Activated T-cell treated with anti-CD3 and anti-CD28 coated beads, Interleukin-2, amount 50 U/mL, for 48 hours (primary cell): Measurements from ENCODE around the gene HS6ST1.
"Not testable (repeated sequence)": the region's sequence is repeated elsewhere in the genome, so short reads cannot be mapped to it uniquely, and the experiment has no call there.

ENCODE experiments used
- DNase-seq, 2 experiments: peaks; one replicate each; pipeline ENCODE4 v3.0.0-alpha.2; 2020

The HS6ST1 gene

GRCh38 chr2:128266463-128266862 is 52.2 kb downstream of the HS6ST1 start:
- DNase-seq = peak in 1 of 2 experiments; percentile 3

GRCh38 chr2:128265608-128265993 is 53.1 kb downstream of the HS6ST1 start:
- not testable (repeated sequence) for DNase-seq

GRCh38 chr2:128264881-128265607 is 53.6 kb downstream of the HS6ST1 start:
- no peak for DNase-seq

- no peak for DNase-seq
These were observed 54.8 kb downstream of the HS6ST1 start for GRCh38 chr2:128263902-128264331.

GRCh38 chr2:128262315-128263253 is 56.1 kb downstream of the HS6ST1 start:
- peak in 1 of 2 experiments; percentile 7 for DNase-seq

- DNase-seq = no peak
These were observed 57.2 kb downstream of the HS6ST1 start for GRCh38 chr2:128261245-128262128.

GRCh38 chr2:128260239-128261138 is 58.2 kb downstream of the HS6ST1 start:
- DNase-seq = no peak

- DNase-seq = no peak
These were observed 59.1 kb downstream of the HS6ST1 start for GRCh38 chr2:128259585-128259984.

GRCh38 chr2:128258218-128258617 is 60.5 kb downstream of the HS6ST1 start:
- DNase-seq = no peak

- DNase-seq = no peak
These were observed 66.2 kb downstream of the HS6ST1 start for GRCh38 chr2:128252501-128252900.

GRCh38 chr2:128252086-128252485 is 66.6 kb downstream of the HS6ST1 start:
- DNase-seq = not testable (repeated sequence)

- no peak for DNase-seq
These were observed 68.2 kb downstream of the HS6ST1 start for GRCh38 chr2:128250229-128251025.

GRCh38 chr2:128249555-128249954 is 69.1 kb downstream of the HS6ST1 start:
- DNase-seq = no peak

GRCh38 chr2:128245813-128246212 is 72.9 kb downstream of the HS6ST1 start:
- DNase-seq = no peak

- DNase-seq = no peak
These were observed 76.8 kb downstream of the HS6ST1 start for GRCh38 chr2:128241896-128242295.

- no peak for DNase-seq
These were observed 80.6 kb downstream of the HS6ST1 start for GRCh38 chr2:128237911-128238697.

- no peak for DNase-seq
These were observed 81.6 kb downstream of the HS6ST1 start for GRCh38 chr2:128237081-128237534.

GRCh38 chr2:128236491-128237035 is 82.1 kb downstream of the HS6ST1 start:
- no peak for DNase-seq

GRCh38 chr2:128235581-128235980 is 83.1 kb downstream of the HS6ST1 start:
- DNase-seq = no peak

- DNase-seq = no peak
These were observed 84.1 kb downstream of the HS6ST1 start for GRCh38 chr2:128234613-128235012.
